Cardiac muscle cell (in vitro differentiated cells and primary cell): ENCODE data around the gene LRMDA. TPM values are rescaled to one million over a fixed set of nuclear protein-coding genes. Genes with fewer than 3 reads are reported as not detected.

Experiments used
- DNase-seq, 2 donors: peaks; one replicate each; pipeline versions ENCODE4 v3.0.0 to v3.0.0-alpha.2; 2010 to 2017; ENCODE audit warnings: low read depth in 1 of 2, low spot score in 1 of 2
- H3K27ac ChIP-seq: fragments of 200-600 bp; sonication (generic); 2 replicates; pipeline ENCODE4 v1.5.1; 2016
- H3K27me3 ChIP-seq: fragments of 200-600 bp; sonication (generic); 2 replicates; pipeline ENCODE4 v1.6.0; 2016; ENCODE audit warnings: control low read depth
- H3K36me3 ChIP-seq: fragments of 200-600 bp; sonication (generic); 2 replicates; pipeline ENCODE4 v1.5.1; 2016; ENCODE audit warnings: control low read depth
- H3K4me1 ChIP-seq: fragments of 200-600 bp; sonication (generic); 2 replicates; pipeline ENCODE4 v1.8.1; 2017; ENCODE audit warnings: low read depth, mild to moderate bottlenecking, mixed run types
- H3K4me3 ChIP-seq: fragments of 200-600 bp; sonication (generic); 2 replicates; pipeline ENCODE4 v1.5.1; 2016; ENCODE audit warnings: mild to moderate bottlenecking
- H3K9me3 ChIP-seq: fragments of 200-600 bp; sonication (generic); 2 replicates; pipeline ENCODE4 v1.5.1; 2017; ENCODE audit warnings: low read depth, mild to moderate bottlenecking, control low read depth
- polyA plus RNA-seq: library from polyadenylated mRNA; unstranded; fragments of >200 nt; fragmentation: Nextera tagmentation; extraction: Ambion mirVana; gene quantifications from 2 replicates; pipeline ENCODE4 v1.2.1, GENCODE V29; 2016
- total RNA-seq: library from RNA; depleted of rRNA; stranded (reverse); fragments of >200 nt; gene quantifications from 2 replicates; pipeline ENCODE4 v1.2.3, GENCODE V29; 2016
- TF ChIP-seq, protein P1 (sequence below): IDR thresholded peaks from 2 replicates; pipeline ENCODE4 v1.5.1; 2012; ENCODE audit warnings: low read depth, mild to moderate bottlenecking, low read length

LRMDA gene
- total and polyA plus RNA-seq, 2 experiments from 2014 or later, result 6.2 to 11.7 TPM

DNA sequence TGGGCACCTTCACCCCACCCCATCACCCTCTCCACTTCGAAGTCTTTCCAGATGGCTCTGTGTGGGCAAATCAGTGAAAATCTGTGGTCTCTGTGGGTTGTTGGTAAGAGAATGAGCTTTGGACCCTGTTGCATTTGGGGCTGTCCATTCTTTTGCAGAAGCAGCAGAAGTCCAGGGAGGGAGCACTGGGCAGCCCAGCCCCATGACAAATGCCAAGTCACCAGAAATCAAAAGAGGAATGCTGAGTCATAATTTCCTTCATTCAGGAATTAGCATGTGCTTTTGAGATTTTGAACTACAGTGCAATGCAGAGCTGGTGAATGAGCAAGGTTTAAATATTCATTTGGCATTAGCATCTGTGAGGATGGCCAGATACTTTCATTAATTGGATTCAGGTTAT is 556.2 kb downstream of the LRMDA start:
- Histone ChIP-seq H3K27ac (no peak overlapping the region), H3K36me3 (no peaks in the 10 kb centered on the region), H3K27me3 (no peaks in the 10 kb centered on the region), H3K4me1 (no peaks in the 10 kb centered on the region), H3K9me3 (no peaks in the 10 kb centered on the region), H3K4me3 (no peak overlapping the region)
- TF ChIP-seq, protein P1, sequence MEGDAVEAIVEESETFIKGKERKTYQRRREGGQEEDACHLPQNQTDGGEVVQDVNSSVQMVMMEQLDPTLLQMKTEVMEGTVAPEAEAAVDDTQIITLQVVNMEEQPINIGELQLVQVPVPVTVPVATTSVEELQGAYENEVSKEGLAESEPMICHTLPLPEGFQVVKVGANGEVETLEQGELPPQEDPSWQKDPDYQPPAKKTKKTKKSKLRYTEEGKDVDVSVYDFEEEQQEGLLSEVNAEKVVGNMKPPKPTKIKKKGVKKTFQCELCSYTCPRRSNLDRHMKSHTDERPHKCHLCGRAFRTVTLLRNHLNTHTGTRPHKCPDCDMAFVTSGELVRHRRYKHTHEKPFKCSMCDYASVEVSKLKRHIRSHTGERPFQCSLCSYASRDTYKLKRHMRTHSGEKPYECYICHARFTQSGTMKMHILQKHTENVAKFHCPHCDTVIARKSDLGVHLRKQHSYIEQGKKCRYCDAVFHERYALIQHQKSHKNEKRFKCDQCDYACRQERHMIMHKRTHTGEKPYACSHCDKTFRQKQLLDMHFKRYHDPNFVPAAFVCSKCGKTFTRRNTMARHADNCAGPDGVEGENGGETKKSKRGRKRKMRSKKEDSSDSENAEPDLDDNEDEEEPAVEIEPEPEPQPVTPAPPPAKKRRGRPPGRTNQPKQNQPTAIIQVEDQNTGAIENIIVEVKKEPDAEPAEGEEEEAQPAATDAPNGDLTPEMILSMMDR, result no peak
- DNase-seq, result peak in 1 of 2 donors; percentile 14

DNA sequence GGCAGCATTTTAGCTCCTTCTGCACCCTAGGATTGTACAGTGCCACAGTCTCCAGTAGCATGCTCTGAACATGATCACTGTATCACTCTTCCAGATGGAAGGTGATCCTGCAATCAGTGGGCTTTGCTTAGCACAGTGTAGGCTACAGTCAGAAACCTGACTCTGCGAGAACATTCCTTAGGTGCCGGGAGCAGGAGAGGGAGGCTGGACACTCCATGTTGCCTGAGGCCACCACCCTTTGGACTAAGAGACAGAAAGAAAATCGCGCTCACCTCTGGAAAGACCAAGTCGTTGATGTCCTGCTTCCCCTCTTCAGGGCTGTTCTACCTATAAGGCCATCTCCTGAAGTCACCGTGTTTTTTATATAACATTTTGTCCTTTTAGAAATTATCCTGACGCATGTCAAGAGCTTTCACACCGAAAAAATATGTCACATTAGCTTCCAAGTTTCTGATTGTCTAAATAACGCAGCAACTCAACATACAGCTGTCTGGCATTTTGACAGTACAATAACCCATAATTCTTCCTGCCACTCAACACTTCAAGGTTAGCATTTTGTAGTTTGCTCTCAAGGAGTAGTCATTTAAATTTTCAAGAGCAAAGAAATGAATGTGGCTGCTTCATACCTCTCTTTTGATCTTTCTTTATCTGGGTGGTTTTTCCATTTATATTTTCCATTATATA is 563.1 kb downstream of the LRMDA start:
- DNase-seq, result no peak
- no peaks in the 10 kb centered on the region for H3K36me3 ChIP-seq
- H3K27ac ChIP-seq, result no peak overlapping the region
- H3K27me3 ChIP-seq, result no peaks in the 10 kb centered on the region
- no peaks in the 10 kb centered on the region for H3K9me3 ChIP-seq
- no peaks in the 10 kb centered on the region for H3K4me1 ChIP-seq
- no peak overlapping the region for H3K4me3 ChIP-seq
- TF ChIP-seq, protein P1, result no peak

DNA sequence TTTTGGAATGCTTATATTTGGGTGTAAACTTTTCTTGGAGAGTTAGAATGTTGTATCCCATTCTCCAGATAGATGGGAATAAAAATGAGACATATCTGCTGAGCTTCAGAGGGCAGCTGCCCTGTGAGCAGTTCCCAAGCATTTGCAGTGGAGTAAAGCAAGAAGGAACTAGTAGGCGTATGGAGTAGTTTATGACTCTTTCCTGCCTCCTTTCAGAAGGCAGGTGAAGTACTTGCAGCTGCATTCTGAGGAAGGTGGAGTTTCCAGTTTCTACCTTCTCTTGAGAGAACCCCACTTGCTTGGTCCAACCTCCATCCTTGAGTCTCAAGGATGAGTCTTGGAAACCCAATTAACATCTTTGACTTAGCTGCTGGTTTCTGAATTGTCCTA is 563.6 kb downstream of the LRMDA start:
- no peak for DNase-seq
- Histone ChIP-seq H3K27ac (no peak overlapping the region), H3K4me1 (no peaks in the 10 kb centered on the region), H3K27me3 (no peaks in the 10 kb centered on the region), H3K4me3 (no peak overlapping the region), H3K9me3 (no peaks in the 10 kb centered on the region), H3K36me3 (no peaks in the 10 kb centered on the region)
- TF ChIP-seq, protein P1, result no peak

DNA sequence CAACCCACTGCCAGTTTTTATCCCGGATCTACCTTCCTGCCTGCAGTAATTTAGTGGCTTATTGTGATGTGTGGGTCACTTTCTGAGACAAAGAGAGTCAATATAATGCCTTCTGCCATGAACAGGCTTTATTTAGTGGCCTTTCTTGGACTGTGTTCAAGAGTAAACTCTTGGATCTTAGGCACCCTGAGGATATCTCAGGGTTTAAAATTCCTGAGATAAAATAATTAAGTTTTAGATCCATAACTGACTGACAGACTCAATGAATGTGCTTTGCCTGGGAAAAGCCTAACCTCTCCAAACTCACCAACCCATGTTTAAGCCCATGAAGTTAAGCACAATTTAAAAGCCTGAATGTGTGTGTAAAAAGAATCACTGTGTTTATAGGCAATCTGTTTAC is 564.3 kb downstream of the LRMDA start:
- H3K27ac ChIP-seq, result no peak overlapping the region
- H3K4me1 ChIP-seq, result no peaks in the 10 kb centered on the region
- H3K27me3 ChIP-seq, result no peaks in the 10 kb centered on the region
- TF ChIP-seq, protein P1, result no peak
- DNase-seq, result no peak
- H3K36me3 ChIP-seq, result no peaks in the 10 kb centered on the region
- H3K9me3 ChIP-seq, result no peaks in the 10 kb centered on the region
- H3K4me3 ChIP-seq, result no peak overlapping the region

DNA sequence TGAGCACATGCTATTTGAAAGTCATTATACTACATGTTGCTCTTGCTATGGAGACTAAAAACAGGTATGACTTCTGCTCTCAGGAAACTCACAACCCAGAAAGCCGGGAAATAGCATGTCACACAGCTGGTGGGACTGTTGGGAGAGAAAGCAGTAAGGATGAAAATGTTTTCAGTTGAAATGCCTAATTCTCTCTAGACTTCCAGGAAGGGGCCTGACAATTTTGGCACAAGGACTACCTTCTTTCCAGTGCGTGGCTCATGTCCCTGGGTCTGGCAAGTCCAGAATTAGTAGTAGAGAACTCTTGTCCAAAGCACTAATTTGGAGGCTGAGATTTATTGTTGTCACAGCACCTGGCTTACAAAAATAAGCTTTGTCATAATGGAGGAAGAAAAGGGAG is 567.6 kb downstream of the LRMDA start:
- TF ChIP-seq, protein P1, result no peak

More for the DNA sequence above, 567.6 kb downstream of the LRMDA start:
- Histone ChIP-seq H3K27ac (no peak overlapping the region), H3K4me3 (no peak overlapping the region), H3K36me3 (no peaks in the 10 kb centered on the region), H3K9me3 (no peaks in the 10 kb centered on the region), H3K4me1 (no peaks in the 10 kb centered on the region), H3K27me3 (no peaks in the 10 kb centered on the region)
- no peak for DNase-seq
